ENCODE data around the gene HPX. TPM values are rescaled to one million over a fixed set of nuclear protein-coding genes. Genes with fewer than 3 reads are reported as not detected.

Gene HPX
- total RNA-seq, 1 donor from 2014 or later: 3.1 TPM

GRCh38 chr11:6481012-6481923, 40.5 kb upstream of the HPX start, which contains the start of the genes ARFIP2 and TIMM10B:
Gene ARFIP2 (minus strand): TSS chr11:6481331. CDS start chr11:6480421, 910 bp downstream.
Gene TIMM10B (plus strand): TSS chr11:6481501. CDS start chr11:6481517, 16 bp downstream.
- Histone ChIP-seq H3K4me1 (ENCODE audit: control insufficient read depth in 3 of 3, insufficient read depth in 3 of 3, low read length in 3 of 3) (peaks cover 26 to 38% (median 28%) of the 10 kb centered on the region in 3 donors), H3K36me3 (ENCODE audit: control insufficient read depth in 3 of 3, insufficient read depth in 3 of 3, low read length in 3 of 3) (peaks cover 47 to 62% (median 48%) of the 10 kb centered on the region in 3 donors), H3K9me3 (ENCODE audit: control insufficient read depth in 3 of 3, low read length in 3 of 3) (no peaks in the 10 kb centered on the region), H3K9ac (ENCODE audit: low read depth in 1 of 3, low read length in 3 of 3) (peak within 1 kb of the TSS; percentile 88 to 98 (median 96)), H3K27me3 (ENCODE audit: control insufficient read depth in 3 of 3, insufficient read depth in 3 of 3, low read length in 3 of 3) (no peaks in the 10 kb centered on the region), H3K27ac (ENCODE audit: low read depth, low read length) (peak within 1 kb of the TSS; percentile 96), H3K4me3 (ENCODE audit: low read length in 3 of 3) (peak within 1 kb of the TSS; percentile 96 to 99 (median 97))

- Histone ChIP-seq H3K9ac (ENCODE audit: low read depth in 1 of 3, low read length in 3 of 3) (peak overlapping the region; percentile 88 to 98 (median 96)), H3K36me3 (ENCODE audit: control insufficient read depth in 3 of 3, insufficient read depth in 3 of 3, low read length in 3 of 3) (peaks cover 44 to 54% (median 44%) of the 10 kb centered on the region in 3 donors), H3K9me3 (ENCODE audit: control insufficient read depth in 3 of 3, low read length in 3 of 3) (no peaks in the 10 kb centered on the region), H3K4me1 (ENCODE audit: control insufficient read depth in 3 of 3, insufficient read depth in 3 of 3, low read length in 3 of 3) (peaks cover 26 to 38% (median 28%) of the 10 kb centered on the region in 3 donors), H3K27me3 (ENCODE audit: control insufficient read depth in 3 of 3, insufficient read depth in 3 of 3, low read length in 3 of 3) (no peaks in the 10 kb centered on the region), H3K4me3 (ENCODE audit: low read length in 3 of 3) (peak overlapping the region; percentile 96 to 99 (median 97)), H3K27ac (ENCODE audit: low read depth, low read length) (peak overlapping the region; percentile 96)
These were observed 39.6 kb upstream of the HPX start for GRCh38 chr11:6480299-6480914.

GRCh38 chr11:6476571-6476970, 35.8 kb upstream of the HPX start:
- Histone ChIP-seq H3K9me3 (ENCODE audit: control insufficient read depth in 3 of 3, low read length in 3 of 3) (no peaks in the 10 kb centered on the region), H3K4me3 (ENCODE audit: low read length in 3 of 3) (no peak overlapping the region), H3K27me3 (ENCODE audit: control insufficient read depth in 3 of 3, insufficient read depth in 3 of 3, low read length in 3 of 3) (no peaks in the 10 kb centered on the region), H3K9ac (ENCODE audit: low read depth in 1 of 3, low read length in 3 of 3) (no peak overlapping the region), H3K36me3 (ENCODE audit: control insufficient read depth in 3 of 3, insufficient read depth in 3 of 3, low read length in 3 of 3) (peaks cover 27 to 31% (median 31%) of the 10 kb centered on the region in 3 donors), H3K4me1 (ENCODE audit: control insufficient read depth in 3 of 3, insufficient read depth in 3 of 3, low read length in 3 of 3) (peaks cover 26 to 33% (median 28%) of the 10 kb centered on the region in 3 donors), H3K27ac (ENCODE audit: low read depth, low read length) (no peak overlapping the region)

GRCh38 chr11:6475936-6476335, 35.1 kb upstream of the HPX start:
- no peak overlapping the region for H3K27ac ChIP-seq (ENCODE audit: low read depth, low read length)

GRCh38 chr11:6474806-6475500, 34.2 kb upstream of the HPX start:
- no peaks in the 10 kb centered on the region for H3K27me3 ChIP-seq (ENCODE audit: control insufficient read depth in 3 of 3, insufficient read depth in 3 of 3, low read length in 3 of 3)
- H3K36me3 ChIP-seq (ENCODE audit: control insufficient read depth in 3 of 3, insufficient read depth in 3 of 3, low read length in 3 of 3): peaks cover 27 to 31% (median 31%) of the 10 kb centered on the region in 3 donors
- H3K9ac ChIP-seq (ENCODE audit: low read depth in 1 of 3, low read length in 3 of 3): peak overlapping the region in 2 of 3 donors; percentile 7 to 85
- peaks cover 19 to 22% (median 22%) of the 10 kb centered on the region in 3 donors for H3K4me1 ChIP-seq (ENCODE audit: control insufficient read depth in 3 of 3, insufficient read depth in 3 of 3, low read length in 3 of 3)
- H3K27ac ChIP-seq (ENCODE audit: low read depth, low read length): peak overlapping the region; percentile 89
- H3K9me3 ChIP-seq (ENCODE audit: control insufficient read depth in 3 of 3, low read length in 3 of 3): no peaks in the 10 kb centered on the region
- H3K4me3 ChIP-seq (ENCODE audit: low read length in 3 of 3): no peak overlapping the region

More at GRCh38 chr11:6475936-6476335, 35.1 kb upstream of the HPX start:
- H3K9me3 ChIP-seq (ENCODE audit: control insufficient read depth in 3 of 3, low read length in 3 of 3): no peaks in the 10 kb centered on the region
- H3K9ac ChIP-seq (ENCODE audit: low read depth in 1 of 3, low read length in 3 of 3): no peak overlapping the region
- H3K27me3 ChIP-seq (ENCODE audit: control insufficient read depth in 3 of 3, insufficient read depth in 3 of 3, low read length in 3 of 3): no peaks in the 10 kb centered on the region
- peaks cover 26 to 28% (median 28%) of the 10 kb centered on the region in 3 donors for H3K4me1 ChIP-seq (ENCODE audit: control insufficient read depth in 3 of 3, insufficient read depth in 3 of 3, low read length in 3 of 3)
- H3K4me3 ChIP-seq (ENCODE audit: low read length in 3 of 3): no peak overlapping the region
- peaks cover 27 to 31% (median 31%) of the 10 kb centered on the region in 3 donors for H3K36me3 ChIP-seq (ENCODE audit: control insufficient read depth in 3 of 3, insufficient read depth in 3 of 3, low read length in 3 of 3)

- peak overlapping the region; percentile 89 for H3K27ac ChIP-seq (ENCODE audit: low read depth, low read length)
- H3K4me1 ChIP-seq (ENCODE audit: control insufficient read depth in 3 of 3, insufficient read depth in 3 of 3, low read length in 3 of 3): peaks cover 18 to 22% (median 20%) of the 10 kb centered on the region in 3 donors
These were observed 33.6 kb upstream of the HPX start for GRCh38 chr11:6474413-6474792.

GRCh38 chr11:6473451-6474412, 32.9 kb upstream of the HPX start, which contains the start of gene TRIM3:
Gene TRIM3 (minus strand): TSS chr11:6473941. CDS start chr11:6465695, 8,246 bp downstream.
- Histone ChIP-seq H3K27ac (ENCODE audit: low read depth, low read length) (peak within 1 kb of the TSS; percentile 89), H3K9ac (ENCODE audit: low read depth in 1 of 3, low read length in 3 of 3) (peak within 1 kb of the TSS; percentile 82 to 94 (median 94)), H3K9me3 (ENCODE audit: control insufficient read depth in 3 of 3, low read length in 3 of 3) (no peaks in the 10 kb centered on the region), H3K4me1 (ENCODE audit: control insufficient read depth in 3 of 3, insufficient read depth in 3 of 3, low read length in 3 of 3) (peaks cover 18 to 29% (median 22%) of the 10 kb centered on the region in 3 donors), H3K27me3 (ENCODE audit: control insufficient read depth in 3 of 3, insufficient read depth in 3 of 3, low read length in 3 of 3) (no peaks in the 10 kb centered on the region), H3K36me3 (ENCODE audit: control insufficient read depth in 3 of 3, insufficient read depth in 3 of 3, low read length in 3 of 3) (peaks cover 20 to 23% (median 22%) of the 10 kb centered on the region in 3 donors), H3K4me3 (ENCODE audit: low read length in 3 of 3) (peak within 1 kb of the TSS; percentile 81 to 93 (median 90))

More at GRCh38 chr11:6474413-6474792, 33.6 kb upstream of the HPX start:
- Histone ChIP-seq H3K9me3 (ENCODE audit: control insufficient read depth in 3 of 3, low read length in 3 of 3) (no peaks in the 10 kb centered on the region), H3K4me3 (ENCODE audit: low read length in 3 of 3) (peak overlapping the region; percentile 70 to 77 (median 75)), H3K27me3 (ENCODE audit: control insufficient read depth in 3 of 3, insufficient read depth in 3 of 3, low read length in 3 of 3) (no peaks in the 10 kb centered on the region), H3K36me3 (ENCODE audit: control insufficient read depth in 3 of 3, insufficient read depth in 3 of 3, low read length in 3 of 3) (peaks cover 26 to 27% (median 27%) of the 10 kb centered on the region in 3 donors), H3K9ac (ENCODE audit: low read depth in 1 of 3, low read length in 3 of 3) (peak overlapping the region; percentile 82 to 85 (median 85))

- Histone ChIP-seq H3K9me3 (ENCODE audit: control insufficient read depth in 3 of 3, low read length in 3 of 3) (no peaks in the 10 kb centered on the region), H3K27me3 (ENCODE audit: control insufficient read depth in 3 of 3, insufficient read depth in 3 of 3, low read length in 3 of 3) (no peaks in the 10 kb centered on the region), H3K36me3 (ENCODE audit: control insufficient read depth in 3 of 3, insufficient read depth in 3 of 3, low read length in 3 of 3) (peaks cover 12 to 16% (median 14%) of the 10 kb centered on the region in 3 donors), H3K4me3 (ENCODE audit: low read length in 3 of 3) (peak overlapping the region; percentile 70 to 93 (median 81)), H3K4me1 (ENCODE audit: control insufficient read depth in 3 of 3, insufficient read depth in 3 of 3, low read length in 3 of 3) (peaks cover 18 to 33% (median 24%) of the 10 kb centered on the region in 3 donors), H3K27ac (ENCODE audit: low read depth, low read length) (no peak overlapping the region), H3K9ac (ENCODE audit: low read depth in 1 of 3, low read length in 3 of 3) (peak overlapping the region; percentile 44 to 94 (median 79))
These were observed 32.1 kb upstream of the HPX start for GRCh38 chr11:6472934-6473333.
